Gastrocnemius medialis (tissue), 4 donors: Measurements from ENCODE around the gene IGF2BP1. TPM values are rescaled to one million over a fixed set of nuclear protein-coding genes. Genes with fewer than 3 reads are reported as not detected.

Source experiments
- ATAC-seq, 2 donors: fragments of 150-250 bp; one replicate each; pipeline ENCODE4 v1.9.1; 2016
- DNase-seq, 2 donors: peaks; one replicate each; pipeline ENCODE4 v3.0.0-alpha.2; 2019
- H3K27ac ChIP-seq, 4 donors: fragments of 200-600 bp; sonication (generic); 1 replicate in 1 of 4; 2 replicates in 3 of 4; pipeline ENCODE4 v1.5.1; 2016 to 2018; ENCODE audit warnings: mild to moderate bottlenecking in 2 of 4, moderate library complexity in 1 of 4
- H3K27me3 ChIP-seq, 3 donors: fragments of 200-600 bp; sonication (generic) in 2 of 3; 1 replicate in 1 of 3; 2 replicates in 2 of 3; pipeline versions ENCODE4 v1.5.1 to v1.6.0; 2016 to 2019; ENCODE audit warnings: mild to moderate bottlenecking in 1 of 3, moderate library complexity in 1 of 3
- H3K36me3 ChIP-seq, 2 donors: fragments of 200-600 bp; sonication (generic) in 1 of 2; one replicate each; pipeline ENCODE4 v1.5.1; 2017 to 2018
- H3K4me1 ChIP-seq, 2 donors: fragments of 200-600 bp; sonication (generic) in 1 of 2; one replicate each; pipeline ENCODE4 v1.5.1; 2016 to 2017; ENCODE audit warnings: mild to moderate bottlenecking in 2 of 2
- H3K4me3 ChIP-seq, 4 donors: fragments of 200-600 bp; sonication (generic) in 3 of 4; 1 replicate in 1 of 4; 2 replicates in 3 of 4; pipeline ENCODE4 v1.5.1; 2016 to 2019; ENCODE audit warnings: mild to moderate bottlenecking in 2 of 4
- H3K9me3 ChIP-seq, 3 donors: fragments of 200-600 bp; sonication (generic) in 2 of 3; 1 replicate in 1 of 3; 2 replicates in 2 of 3; pipeline ENCODE4 v1.5.1; 2016 to 2019
- CTCF ChIP-seq, 5 experiments: fragments of 450-650 bp in 3 of 5; fragments of 200-600 bp in 2 of 5; sonication (generic) in 2 of 5; IDR thresholded peaks in 4 of 5; conservative IDR thresholded peaks in 1 of 5; 1 replicate in 4 of 5; 2 replicates in 1 of 5; pipeline ENCODE4 v1.5.1; 2016 to 2019; ENCODE audit warnings: antibody characterized with exemption in 5 of 5, mild to moderate bottlenecking in 3 of 5, moderate library complexity in 3 of 5
- POLR2A ChIP-seq, 2 donors: fragments of 450-650 bp; IDR thresholded peaks; one replicate each; pipeline ENCODE4 v1.6.1; 2017; ENCODE audit warnings: antibody characterized with exemption in 2 of 2, mild to moderate bottlenecking in 2 of 2, moderate library complexity in 2 of 2
- in situ Hi-C, 4 donors: fragments of 200-750 bp; cut with MboI; loops; one replicate each; pipeline versions ENCODE4 v1.15.0 to v1.8.0; 2017; ENCODE audit warnings: low sequenced_read_pairs in 4 of 4
- intact Hi-C: fragments of 100-400 bp; cut with DNase I; formaldehyde crosslinking; loops from one replicate; pipeline ENCODE4 v1.15.1; 2023; ENCODE audit warnings: low total_unique reads
- total RNA-seq, 4 donors: library from RNA; depleted of rRNA; stranded (reverse); fragments of >200 nt; gene quantifications; one replicate each; pipeline versions ENCODE4 v1.1.0 to v1.2.3, GENCODE V29; 2016

Gene IGF2BP1
- total RNA-seq, 4 donors from 2014 or later, result not detected

GRCh38 chr17:49028271-49028670, 31.1 kb downstream of the IGF2BP1 start:
- no peak for ATAC-seq
- H3K36me3 ChIP-seq, result no peaks in the 10 kb centered on the region
- H3K27ac ChIP-seq, result no peak overlapping the region
- H3K27me3 ChIP-seq, result peaks cover 0 to 3% (median 0%) of the 10 kb centered on the region in 3 donors
- DNase-seq, result no peak
- no peak overlapping the region for H3K4me3 ChIP-seq
- TF ChIP-seq CTCF (IDR thresholded peaks at IDR 0.05 in 4 of 5, conservative IDR thresholded peaks at IDR 0.05 in 1 of 5) (no peak), POLR2A (IDR thresholded peaks at IDR 0.05) (no peak)
- intact Hi-C loops, result no loop called here
- H3K4me1 ChIP-seq, result no peaks in the 10 kb centered on the region
- in situ Hi-C loops, result loop anchor here in 2 of 4 donors (25.0 kb wide), 2 partner anchors 216 to 316 kb away; partner anchors contain the start of genes PRAC1 (in 1 of the 2), PRAC2 (in 1 of the 2) and TTLL6 (in 1 of the 2)
- H3K9me3 ChIP-seq, result no peaks in the 10 kb centered on the region

GRCh38 chr17:49029801-49030200, 32.6 kb downstream of the IGF2BP1 start:
- peaks cover 4 to 6% (median 4%) of the 10 kb centered on the region in 3 donors for H3K27me3 ChIP-seq
- no peaks in the 10 kb centered on the region for H3K9me3 ChIP-seq
- in situ Hi-C loops (loop anchor here in 2 of 4 donors (25.0 kb wide), 2 partner anchors 218 to 318 kb away; partner anchors contain the start of genes PRAC1 (in 1 of the 2), PRAC2 (in 1 of the 2) and TTLL6 (in 1 of the 2)), intact Hi-C loops (loop anchor here (5.0 kb wide), 1 partner anchor 352 kb away; no protein-coding TSS in a partner anchor)
- H3K36me3 ChIP-seq, result no peaks in the 10 kb centered on the region
- H3K4me1 ChIP-seq, result no peaks in the 10 kb centered on the region
- no peak overlapping the region for H3K27ac ChIP-seq
- ATAC-seq (no peak), DNase-seq (no peak)
- no peak overlapping the region for H3K4me3 ChIP-seq
- TF ChIP-seq POLR2A (IDR thresholded peaks at IDR 0.05) (no peak), CTCF (IDR thresholded peaks at IDR 0.05 in 4 of 5, conservative IDR thresholded peaks at IDR 0.05 in 1 of 5) (no peak)

GRCh38 chr17:49031965-49032928, 35.1 kb downstream of the IGF2BP1 start:
- H3K36me3 ChIP-seq, result no peaks in the 10 kb centered on the region
- in situ Hi-C loops, result loop anchor here in 2 of 4 donors (25.0 kb wide), 2 partner anchors 220 to 320 kb away; partner anchors contain the start of genes PRAC1 (in 1 of the 2), PRAC2 (in 1 of the 2) and TTLL6 (in 1 of the 2)
- DNase-seq, result peak in 1 of 2 donors; percentile 14
- peak; percentile 56 to 79 for ATAC-seq
- H3K4me3 ChIP-seq, result no peak overlapping the region
- H3K9me3 ChIP-seq, result no peaks in the 10 kb centered on the region
- peak; percentile 40 to 77 (median 55) for TF ChIP-seq CTCF (IDR thresholded peaks at IDR 0.05 in 4 of 5, conservative IDR thresholded peaks at IDR 0.05 in 1 of 5)
- TF ChIP-seq POLR2A (IDR thresholded peaks at IDR 0.05), result no peak
- no peaks in the 10 kb centered on the region for H3K4me1 ChIP-seq
- H3K27me3 ChIP-seq, result peaks cover 4 to 15% (median 6%) of the 10 kb centered on the region in 3 donors
- H3K27ac ChIP-seq, result no peak overlapping the region
- intact Hi-C loops, result loop anchor here (5.0 kb wide), 1 partner anchor 355 kb away; no protein-coding TSS in a partner anchor

GRCh38 chr17:49035470-49036269, 38.5 kb downstream of the IGF2BP1 start:
- TF ChIP-seq CTCF (IDR thresholded peaks at IDR 0.05 in 4 of 5, conservative IDR thresholded peaks at IDR 0.05 in 1 of 5), result peak; percentile 63 to 71 (median 67)
- TF ChIP-seq POLR2A (IDR thresholded peaks at IDR 0.05), result no peak
- ATAC-seq (peak; percentile 58 to 65), DNase-seq (peak in 1 of 2 donors; percentile 18)
- H3K4me3 ChIP-seq, result peak overlapping the region; percentile 29 to 52 (median 44)
- no peaks in the 10 kb centered on the region for H3K4me1 ChIP-seq
- no peaks in the 10 kb centered on the region for H3K9me3 ChIP-seq
- peaks cover 4 to 15% (median 6%) of the 10 kb centered on the region in 3 donors for H3K27me3 ChIP-seq
- in situ Hi-C loops (loop anchor here in 2 of 4 donors (25.0 kb wide), 2 partner anchors 223 to 323 kb away; partner anchors contain the start of genes PRAC1 (in 1 of the 2), PRAC2 (in 1 of the 2) and TTLL6 (in 1 of the 2)), intact Hi-C loops (no loop called here)
- H3K27ac ChIP-seq, result no peak overlapping the region
- no peaks in the 10 kb centered on the region for H3K36me3 ChIP-seq
